ENCODE measurements around the gene MFSD12.

The MFSD12 gene

GRCh38 chr19:3536429-3537100 lies 20.8 kb downstream of the MFSD12 start:
- no peak for DNase-seq

- DNase-seq = no peak
Measured at GRCh38 chr19:3535981-3536380, 21.4 kb downstream of the MFSD12 start.

- DNase-seq = no peak
Measured at GRCh38 chr19:3535563-3535965, 21.8 kb downstream of the MFSD12 start.

DNA sequence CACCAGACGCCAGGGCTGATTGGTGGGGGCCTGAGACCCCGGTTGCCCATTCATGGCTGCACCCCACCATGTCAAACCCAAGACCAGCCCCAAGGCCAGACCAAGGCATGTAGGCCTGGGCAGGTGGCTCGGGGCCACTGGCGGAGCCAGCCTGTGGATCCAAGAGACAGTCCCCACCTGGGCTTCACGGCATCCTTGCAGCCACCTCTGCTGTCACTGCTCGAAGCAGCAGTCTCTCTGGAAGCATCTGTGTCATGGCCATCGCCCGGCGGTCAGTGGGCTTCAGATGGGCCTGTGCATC lies 22.2 kb downstream of the MFSD12 start:
- DNase-seq = no peak

GRCh38 chr19:3534375-3535234 lies 22.8 kb downstream of the MFSD12 start:
- DNase-seq = no peak

DNA sequence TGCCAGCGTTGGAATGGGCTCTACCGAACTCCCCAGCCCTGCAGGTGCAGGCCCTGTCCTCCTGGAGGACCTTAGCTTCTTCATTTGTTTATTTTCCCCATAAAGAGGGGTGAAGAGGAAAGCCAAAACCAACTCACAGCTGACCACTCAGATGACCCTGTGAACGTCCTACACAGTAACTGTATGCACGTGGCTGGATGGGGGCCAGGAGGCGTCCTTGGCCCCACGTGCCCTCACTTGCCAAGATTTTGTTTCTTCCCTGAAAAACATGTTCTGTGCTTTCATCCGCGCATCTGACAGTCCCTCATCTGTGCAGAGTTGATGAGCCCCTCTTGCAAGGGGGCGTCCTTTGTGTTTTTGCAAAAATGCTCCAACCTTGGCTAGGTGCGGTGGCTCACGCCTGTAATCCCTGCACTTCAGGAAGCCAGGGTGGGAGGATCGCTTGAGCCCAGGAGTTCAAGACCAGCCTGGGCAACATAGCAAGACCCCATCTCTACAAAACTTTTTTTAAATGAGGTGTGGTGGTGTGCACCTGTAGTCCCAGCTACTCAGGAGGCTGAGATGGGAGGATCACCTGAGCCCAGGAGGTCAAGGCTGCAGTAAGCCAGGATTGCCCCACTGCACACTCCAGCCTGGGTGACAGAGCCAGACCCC lies 23.7 kb downstream of the MFSD12 start:
- no peak for DNase-seq

DNA sequence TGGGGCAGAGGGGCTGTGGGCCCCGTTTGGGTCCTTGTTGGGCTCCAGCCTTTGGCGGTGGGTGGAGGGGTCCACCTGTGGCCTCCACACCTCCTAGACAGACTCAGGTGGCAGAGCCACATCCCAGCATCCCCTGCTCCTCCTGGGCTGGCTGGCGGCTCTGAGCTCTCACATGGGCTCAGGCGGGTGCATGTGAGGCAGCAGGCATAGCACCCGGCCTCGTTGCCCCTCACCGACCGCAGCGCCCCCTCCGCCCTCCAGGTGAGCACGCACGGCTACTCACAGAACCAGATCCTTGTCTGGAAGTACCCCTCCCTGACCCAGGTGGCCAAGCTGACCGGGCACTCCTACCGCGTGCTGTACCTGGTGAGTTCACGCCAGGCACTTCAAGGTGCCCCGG lies 24.4 kb downstream of the MFSD12 start:
- DNase-seq = no peak

DNA sequence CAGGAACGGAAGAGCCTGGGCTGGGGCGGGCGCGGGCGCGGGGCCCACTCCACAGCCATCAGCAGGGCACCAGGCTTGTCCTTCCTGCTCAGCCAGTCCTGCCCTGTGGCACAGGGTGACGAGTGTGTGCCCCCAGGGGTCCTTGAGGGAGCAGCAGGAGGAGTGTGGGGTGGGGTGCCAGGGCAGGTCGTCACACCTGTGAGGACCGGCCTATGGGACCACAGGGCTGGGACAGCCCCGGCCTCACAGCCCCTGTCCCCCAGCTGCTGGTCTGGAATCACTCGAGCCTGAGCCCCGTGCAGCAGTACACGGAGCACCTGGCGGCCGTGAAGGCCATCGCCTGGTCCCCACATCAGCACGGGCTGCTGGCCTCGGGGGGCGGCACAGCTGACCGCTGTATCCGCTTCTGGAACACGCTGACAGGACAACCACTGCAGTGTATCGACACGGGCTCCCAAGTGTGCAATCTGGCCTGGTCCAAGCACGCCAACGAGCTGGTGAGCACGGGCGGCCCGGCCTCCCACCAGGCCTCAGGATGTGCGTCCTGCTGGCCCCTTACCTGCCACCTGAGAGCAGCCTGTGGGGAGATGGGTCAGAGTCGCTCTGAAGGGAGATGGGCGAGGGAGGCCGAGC lies 25.1 kb downstream of the MFSD12 start:
- DNase-seq = no peak

DNA sequence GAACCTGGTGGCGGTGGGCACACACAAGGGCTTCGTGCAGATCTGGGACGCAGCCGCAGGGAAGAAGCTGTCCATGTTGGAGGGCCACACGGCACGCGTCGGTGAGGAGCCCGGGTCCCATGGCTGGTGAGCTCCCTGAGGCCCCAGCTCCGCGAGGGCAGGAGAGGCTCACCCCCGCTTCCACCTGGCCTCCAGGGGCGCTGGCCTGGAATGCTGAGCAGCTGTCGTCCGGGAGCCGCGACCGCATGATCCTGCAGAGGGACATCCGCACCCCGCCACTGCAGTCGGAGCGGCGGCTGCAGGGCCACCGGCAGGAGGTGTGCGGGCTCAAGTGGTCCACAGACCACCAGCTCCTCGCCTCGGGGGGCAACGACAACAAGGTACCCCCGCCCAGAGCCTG lies 25.7 kb downstream of the MFSD12 start:
- DNase-seq = no peak

DNA sequence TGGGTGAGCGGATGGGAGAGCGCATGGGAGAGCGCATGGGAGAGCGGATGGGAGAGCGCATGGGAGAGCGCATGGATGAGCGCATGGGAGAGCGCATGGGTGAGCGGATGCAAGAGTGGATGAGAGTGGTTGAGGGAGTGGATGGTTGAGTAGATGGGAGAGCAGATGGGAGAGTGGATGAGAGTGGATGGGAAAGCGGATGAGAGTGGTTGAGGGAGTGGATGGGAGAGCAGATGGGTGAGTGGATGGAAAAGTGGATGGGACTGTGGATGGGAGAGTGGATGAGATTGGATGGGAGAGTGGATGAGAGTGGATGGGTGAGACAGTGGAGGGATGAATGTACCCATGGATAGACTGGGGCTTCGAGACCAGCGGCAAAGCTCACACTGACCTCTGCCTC lies 27.0 kb downstream of the MFSD12 start:
- no peak for DNase-seq

DNA sequence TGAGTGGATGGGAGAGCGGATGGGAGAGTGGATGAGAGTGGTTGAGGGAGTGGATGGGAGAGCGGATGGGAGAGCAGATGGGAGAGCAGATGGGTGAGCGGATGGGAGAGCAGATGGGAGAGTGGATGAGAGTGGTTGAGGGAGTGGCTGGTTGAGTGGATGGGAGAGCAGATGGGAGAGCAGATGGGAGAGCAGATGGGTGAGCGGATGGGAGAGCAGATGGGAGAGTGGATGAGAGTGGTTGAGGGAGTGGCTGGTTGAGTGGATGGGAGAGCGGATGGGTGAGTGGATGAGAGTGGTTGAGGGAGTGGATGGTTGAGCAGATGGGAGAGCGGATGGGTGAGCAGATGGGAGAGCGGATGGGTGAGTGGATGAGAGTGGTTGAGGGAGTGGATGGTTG lies 28.1 kb downstream of the MFSD12 start:
- peak in 1 of 3 experiments; percentile 25 for DNase-seq

GRCh38 chr19:3528539-3529211 lies 28.7 kb downstream of the MFSD12 start:
- no peak for DNase-seq

DNA sequence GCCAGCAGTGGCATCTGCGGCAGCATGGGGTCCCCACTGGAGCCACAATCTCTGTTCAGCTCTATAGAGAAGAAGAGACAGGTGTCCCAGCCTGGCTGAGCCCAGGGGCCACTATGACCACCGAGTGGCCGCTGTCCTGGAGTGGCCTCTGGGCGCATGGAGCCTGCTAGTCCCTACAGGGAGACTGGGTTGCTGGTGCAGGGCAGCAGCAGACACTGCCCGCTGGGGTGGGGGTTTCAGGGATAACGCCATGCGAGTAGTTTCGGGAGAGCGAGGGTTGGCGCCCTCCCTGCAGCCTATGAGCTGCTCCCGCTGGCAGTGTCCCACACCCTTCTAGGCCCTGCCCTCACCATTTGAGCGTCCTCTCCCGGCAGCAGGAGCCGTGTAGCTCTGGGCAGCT lies 29.3 kb downstream of the MFSD12 start:
- no peak for DNase-seq

DNA sequence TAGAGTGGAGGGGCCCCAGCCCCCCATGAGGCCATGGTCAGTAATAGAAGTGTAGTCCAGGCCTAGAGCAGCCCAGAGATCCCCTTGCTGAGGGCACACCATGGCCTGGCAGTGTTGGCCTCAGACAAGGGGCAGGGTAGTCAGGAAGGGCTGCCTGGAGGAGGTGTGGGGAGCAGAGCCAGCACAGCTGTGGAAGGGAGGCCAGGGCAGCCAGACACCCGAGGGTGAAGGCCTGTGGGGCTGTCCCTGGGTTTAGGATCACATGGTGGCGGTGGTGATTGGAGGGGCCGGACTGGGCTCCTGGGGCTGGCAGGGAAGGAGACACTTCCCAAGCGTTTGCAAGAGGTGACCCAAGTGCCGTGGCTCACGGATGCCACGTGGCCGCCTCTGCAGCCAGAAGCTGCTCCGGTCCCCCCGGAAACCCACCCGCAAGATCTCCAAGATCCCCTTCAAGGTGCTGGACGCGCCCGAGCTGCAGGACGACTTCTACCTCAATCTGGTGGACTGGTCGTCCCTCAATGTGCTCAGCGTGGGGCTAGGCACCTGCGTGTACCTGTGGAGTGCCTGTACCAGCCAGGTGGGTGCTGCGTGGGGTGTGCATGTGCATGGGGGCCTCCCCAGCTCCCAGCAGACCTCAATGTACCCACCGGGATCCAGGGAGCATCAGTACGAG lies 30.0 kb downstream of the MFSD12 start:
- no peak for DNase-seq

DNA sequence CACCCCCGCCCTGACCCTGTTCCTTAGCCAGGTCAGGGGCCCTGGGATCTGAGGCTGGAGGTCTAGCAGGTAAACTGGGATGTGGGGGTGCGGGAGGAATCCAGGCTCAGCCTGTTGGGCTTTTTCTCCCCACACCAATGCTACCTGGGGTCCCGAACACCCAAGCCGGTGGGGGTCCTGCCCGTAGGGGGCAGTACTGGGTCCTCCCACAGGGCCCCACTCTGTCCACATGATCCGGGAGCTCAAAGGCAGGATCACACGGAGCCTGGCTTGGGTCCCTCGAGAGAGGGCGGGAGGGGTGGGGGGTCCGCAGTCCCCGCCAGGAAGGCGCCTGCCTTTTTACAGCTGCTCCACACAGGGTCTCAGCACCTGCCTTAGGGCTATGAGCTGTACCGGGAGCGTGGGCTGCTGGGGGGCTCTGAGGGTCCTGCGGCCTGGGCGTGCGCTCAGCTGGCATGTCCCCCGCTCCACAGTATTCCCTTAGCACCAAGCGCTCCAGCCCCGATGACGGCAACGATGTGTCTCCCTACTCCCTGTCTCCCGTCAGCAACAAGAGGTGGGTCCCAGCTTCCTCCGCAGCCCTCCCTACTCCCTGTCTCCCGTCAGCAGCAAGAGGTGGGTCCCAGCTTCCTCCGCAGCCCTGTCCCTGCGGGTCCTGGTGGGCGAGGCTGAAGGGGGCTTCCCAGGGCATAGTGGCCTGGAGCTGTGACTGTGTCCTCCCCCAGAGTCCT lies 30.7 kb downstream of the MFSD12 start:
- no peak for DNase-seq

GRCh38 chr19:3524904-3525451 lies 32.4 kb downstream of the MFSD12 start:
- no peak for DNase-seq

- DNase-seq = no peak
Measured at GRCh38 chr19:3524078-3524842, 33.1 kb downstream of the MFSD12 start.

DNA sequence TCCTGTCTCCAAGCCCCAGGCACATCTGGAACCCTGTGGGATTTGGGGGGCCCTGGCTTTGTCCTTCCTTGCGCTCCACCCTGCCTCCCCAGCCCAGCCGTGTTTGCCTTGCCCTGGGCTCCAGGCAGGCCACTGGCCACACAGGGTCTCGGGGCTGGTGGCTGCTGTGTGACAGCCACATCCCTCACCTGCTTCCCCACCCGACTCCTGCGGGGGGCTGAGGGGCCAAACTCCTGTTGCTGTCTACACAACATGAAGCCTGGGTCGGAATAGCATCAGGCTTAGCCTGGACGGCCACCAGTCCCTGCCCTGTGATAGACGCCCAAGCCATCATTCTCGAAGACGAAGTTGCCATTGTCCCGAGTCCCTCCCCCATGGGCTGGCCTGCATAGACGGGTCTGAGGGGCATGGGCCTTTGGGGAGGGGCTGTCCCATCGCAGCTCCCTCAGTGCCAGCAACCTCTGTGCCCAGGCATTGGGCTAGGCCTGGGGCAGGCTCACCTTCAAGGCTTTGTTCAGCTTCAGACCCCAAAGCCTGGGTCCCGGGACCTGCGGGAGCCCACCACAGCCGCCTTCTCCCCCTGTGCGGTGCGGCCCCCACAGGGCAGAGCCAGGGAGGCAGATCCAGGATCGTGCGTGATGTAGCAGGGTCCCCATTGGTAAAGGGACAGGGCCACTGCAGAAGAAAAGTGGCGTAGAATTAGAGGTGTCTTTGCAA lies 33.9 kb downstream of the MFSD12 start:
- DNase-seq = no peak

DNA sequence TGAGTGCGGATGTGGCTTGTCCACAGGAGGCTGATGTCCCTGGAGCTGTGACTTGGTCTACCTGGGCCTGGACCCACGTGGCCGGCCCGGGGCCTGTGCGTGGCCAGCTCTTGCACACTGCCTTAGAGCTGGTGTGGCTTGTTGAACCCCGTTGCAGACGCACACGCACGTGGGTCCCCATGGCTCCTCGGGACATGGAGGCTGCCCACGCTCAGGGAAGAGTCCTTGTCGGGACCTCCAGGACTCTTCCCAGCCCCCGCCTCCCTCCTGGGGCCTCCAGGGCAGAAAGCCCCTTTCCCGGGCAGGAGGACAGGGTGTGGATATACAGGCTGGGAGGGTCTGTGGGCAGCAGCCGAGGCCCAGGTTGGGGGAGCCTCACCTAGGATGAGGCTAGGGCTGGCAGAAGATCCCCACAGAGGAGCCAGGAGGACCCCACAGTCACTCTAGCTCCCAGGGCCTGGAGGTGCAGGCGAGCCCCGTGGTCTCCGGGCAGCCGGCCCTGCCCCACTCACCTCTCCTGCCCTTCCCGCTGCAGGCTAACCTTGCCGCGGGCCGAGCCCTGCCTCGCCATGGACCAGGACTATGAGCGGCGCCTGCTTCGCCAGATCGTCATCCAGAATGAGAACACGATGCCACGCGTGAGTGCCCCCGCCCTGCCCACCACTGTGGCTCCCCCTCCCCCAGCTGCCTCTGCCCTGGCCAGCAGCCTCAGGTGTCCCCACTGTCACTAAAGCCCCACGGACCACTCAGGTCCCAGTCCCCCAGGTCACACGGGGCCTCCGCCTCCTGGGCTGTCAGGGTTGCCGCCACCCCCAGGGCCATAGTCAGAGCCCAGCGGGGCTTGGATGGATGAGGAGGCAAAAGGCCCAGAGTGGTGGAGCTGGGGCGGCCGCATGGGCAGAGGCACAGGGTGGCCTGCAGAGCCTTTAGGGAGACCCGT lies 34.7 kb downstream of the MFSD12 start:
- DNase-seq = no peak

Data from NCI-H1417 (cell line).